ENCODE measurements around the gene ARL5A. TPM values are rescaled to one million over a fixed set of nuclear protein-coding genes. Genes with fewer than 3 reads are reported as not detected.
A peak's percentile ranks its signal among the peaks of the same experiment; 100 is the strongest.

The ARL5A gene
- total and polyA plus RNA-seq, 9 of the 15 experiments (the other 6 are each of a cell fraction or from before 2014, with no cell fraction given): 16.3 to 117 (median 88.4) TPM

- H3K79me2 ChIP-seq (ENCODE audit: control insufficient read depth, insufficient read depth, low read length): no peaks in the 10 kb centered on the region
- ATAC-seq (no peak), DNase-seq (ENCODE audit: extremely low read depth in 1 of 4, low spot score in 3 of 4) (no peak), FAIRE-seq (no peak)
- H3K9ac ChIP-seq (ENCODE audit: insufficient read depth in 1 of 2, low read depth in 2 of 2, low read length in 2 of 2): no peak overlapping the region
- H3K36me3 ChIP-seq (ENCODE audit: control insufficient read depth, insufficient read depth, low read length): no peaks in the 10 kb centered on the region
- intact Hi-C loops (cut with micrococcal nuclease): no loop called here
- H3K9me1 ChIP-seq (ENCODE audit: control insufficient read depth, insufficient read depth, low read length): no peaks in the 10 kb centered on the region
- no peak overlapping the region for H3K4me2 ChIP-seq (ENCODE audit: insufficient read depth, low read length)
- no peak for TF ChIP-seq PML (IDR thresholded peaks at IDR 0.05; ENCODE audit: low read length)
- peak; percentile 47; the same call in 1 of the 2 replicates for TF ChIP-seq MAFG (tag; conservative IDR thresholded peaks at IDR 0.05)
- no peak for TF ChIP-seq GABPB2 (CRISPR knock-in tag; conservative IDR thresholded peaks at IDR 0.05)
- peak; percentile 61 for TF ChIP-seq C11orf30 (IDR thresholded peaks at IDR 0.05; ENCODE audit: low read depth)
- TF ChIP-seq CEBPG (CRISPR knock-in tag; IDR thresholded peaks at IDR 0.05): no peak
- 0 out of 4 replicates have a peak, but pooled peaks of 1 of the 2 experiments have one; percentile 25 for TF ChIP-seq CEBPG (tag; conservative IDR thresholded peaks at IDR 0.05 in 1 of 2, IDR thresholded peaks at IDR 0.05 in 1 of 2)
- no peak for TF ChIP-seq TAF15 (IDR thresholded peaks at IDR 0.05; ENCODE audit: low read depth, low read length)
- no peak overlapping the region for H3K27ac ChIP-seq (ENCODE audit: extremely low read depth, low read depth, low read length)
- CTCF ChIA-PET (ENCODE audit: low intra/inter-chr PET ratio): no interaction called here
- no peaks in the 10 kb centered on the region for H4K20me1 ChIP-seq (replicated peaks; ENCODE audit: control insufficient read depth, insufficient read depth, low read length)
- no peak overlapping the region for H3K4me3 ChIP-seq
- H3K9me3 ChIP-seq (replicated peaks; ENCODE audit: control insufficient read depth, insufficient read depth, low read depth, low read length): no peaks in the 10 kb centered on the region
- 25% methylated on average over 5 of the region's 5 CpGs for WGBS (ENCODE audit: insufficient coverage, low coverage, missing lambda C conversion rate)
- POLR2A ChIA-PET: interaction anchor here (0.8 kb wide), 1 partner anchor 9 kb away, joined by 5 read pairs; no protein-coding TSS in a partner anchor
- BruUV-seq (replicated peaks): no TSS peak
- in situ Hi-C loops (cut with MboI): no loop called here
- H3K27me3 ChIP-seq (ENCODE audit: control insufficient read depth in 2 of 2, insufficient read depth in 2 of 2, low read length in 2 of 2): no peaks in the 10 kb centered on the region
- peaks cover 0 to 8% of the 10 kb centered on the region in 2 experiments; a peak in 2 of 5 replicates for H3K4me1 ChIP-seq (replicated peaks in 1 of 2; ENCODE audit: control insufficient read depth in 2 of 2, insufficient read depth in 2 of 2, low read length in 2 of 2)
- no peak overlapping the region; the same call in 1 of the 2 replicates for H2AFZ ChIP-seq (ENCODE audit: low read depth, low read length)
These were observed 12.2 kb upstream of the ARL5A start for GRCh38 chr2:151840216-151841046.

Measured in K562 (cell line).